Measurements from ENCODE around the gene ZSCAN21.
A peak's percentile ranks its signal among the peaks of the same experiment; 100 is the strongest.

Gene ZSCAN21

DNA sequence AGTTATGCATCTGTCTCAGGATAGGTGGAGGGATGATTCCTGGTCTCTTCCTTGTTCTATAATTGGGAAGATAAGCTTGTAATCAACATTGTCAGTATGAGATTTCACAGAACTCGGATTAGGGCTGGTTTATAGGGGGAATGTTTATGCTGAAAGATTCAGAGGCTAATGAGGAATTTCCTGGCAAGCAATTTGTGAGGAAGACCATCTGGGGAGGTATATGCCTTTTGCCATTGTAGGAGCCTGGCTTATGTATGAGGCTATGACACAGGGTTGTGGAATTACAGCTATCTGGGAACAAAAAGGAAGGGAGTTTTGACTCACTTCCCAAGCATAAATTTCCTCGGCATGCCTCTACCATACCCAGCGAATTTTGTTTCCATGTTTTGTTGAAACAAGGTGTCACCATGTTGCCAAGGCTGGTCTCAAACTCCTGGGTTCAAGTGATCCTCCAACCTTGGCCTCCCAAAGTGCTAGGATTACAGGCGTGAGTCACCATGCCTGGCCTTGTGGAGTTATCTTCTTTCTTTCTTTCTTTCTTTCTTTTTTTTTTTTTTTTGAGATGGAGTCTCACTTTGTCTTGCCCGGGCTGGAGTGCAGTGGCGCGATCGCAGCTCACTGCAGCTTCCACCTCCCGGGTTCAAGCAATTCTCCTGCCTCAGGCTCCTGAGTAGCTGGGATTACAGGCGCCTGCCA lies 37.6 kb downstream of the ZSCAN21 start:
- Histone ChIP-seq H3K9ac (ENCODE audit: low read depth in 1 of 2, low read length in 2 of 2) (no peak overlapping the region), H3K36me3 (ENCODE audit: control insufficient read depth in 1 of 2, insufficient read depth in 2 of 2, low read length in 2 of 2) (peaks cover 16 to 19% of the 10 kb centered on the region in 2 donors), H3K27me3 (ENCODE audit: control insufficient read depth in 1 of 2, insufficient read depth in 2 of 2, low read length in 2 of 2) (no peaks in the 10 kb centered on the region), H3K4me3 (ENCODE audit: low read depth in 1 of 2, low read length in 2 of 2) (no peak overlapping the region), H3K27ac (ENCODE audit: low read depth, low read length) (no peak overlapping the region), H3K4me1 (ENCODE audit: control insufficient read depth in 1 of 2, insufficient read depth in 2 of 2, low read length in 2 of 2) (peaks cover 17 to 24% of the 10 kb centered on the region in 2 donors), H3K9me3 (ENCODE audit: control insufficient read depth in 1 of 2, low read length in 2 of 2) (no peaks in the 10 kb centered on the region)

DNA sequence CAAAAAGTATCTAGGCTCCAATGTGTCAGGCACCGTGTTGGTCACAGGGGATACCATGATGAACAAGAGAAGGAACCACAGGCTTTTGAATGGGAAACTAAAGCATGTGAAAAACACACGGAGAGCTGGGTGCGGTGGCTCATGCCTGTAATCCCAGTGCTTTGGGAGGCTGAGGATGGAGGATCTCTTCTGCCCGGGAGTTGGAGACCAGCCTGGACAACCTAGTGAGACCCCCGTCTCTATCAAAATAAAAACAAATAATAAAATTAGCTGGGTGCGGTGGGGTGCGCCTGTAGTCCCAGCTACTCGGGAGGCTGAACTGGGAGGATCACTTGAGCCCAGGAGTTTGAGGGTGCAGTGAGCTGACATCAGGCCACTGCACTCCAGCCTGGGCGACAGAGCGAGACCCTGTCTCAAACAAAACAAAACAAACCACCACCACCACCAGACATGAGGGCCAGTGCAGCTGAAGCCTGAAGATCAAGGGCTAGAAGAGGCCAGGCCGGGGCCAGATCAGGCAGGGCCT lies 38.6 kb downstream of the ZSCAN21 start:
- Histone ChIP-seq H3K27ac (ENCODE audit: low read depth, low read length) (no peak overlapping the region), H3K9me3 (ENCODE audit: control insufficient read depth in 1 of 2, low read length in 2 of 2) (no peaks in the 10 kb centered on the region), H3K4me3 (ENCODE audit: low read depth in 1 of 2, low read length in 2 of 2) (peak overlapping the region; percentile 95 to 98), H3K9ac (ENCODE audit: low read depth in 1 of 2, low read length in 2 of 2) (peak overlapping the region; percentile 65 to 75), H3K36me3 (ENCODE audit: control insufficient read depth in 1 of 2, insufficient read depth in 2 of 2, low read length in 2 of 2) (peaks cover 26 to 29% of the 10 kb centered on the region in 2 donors), H3K27me3 (ENCODE audit: control insufficient read depth in 1 of 2, insufficient read depth in 2 of 2, low read length in 2 of 2) (no peaks in the 10 kb centered on the region), H3K4me1 (ENCODE audit: control insufficient read depth in 1 of 2, insufficient read depth in 2 of 2, low read length in 2 of 2) (peaks cover 16 to 17% of the 10 kb centered on the region in 2 donors)

DNA sequence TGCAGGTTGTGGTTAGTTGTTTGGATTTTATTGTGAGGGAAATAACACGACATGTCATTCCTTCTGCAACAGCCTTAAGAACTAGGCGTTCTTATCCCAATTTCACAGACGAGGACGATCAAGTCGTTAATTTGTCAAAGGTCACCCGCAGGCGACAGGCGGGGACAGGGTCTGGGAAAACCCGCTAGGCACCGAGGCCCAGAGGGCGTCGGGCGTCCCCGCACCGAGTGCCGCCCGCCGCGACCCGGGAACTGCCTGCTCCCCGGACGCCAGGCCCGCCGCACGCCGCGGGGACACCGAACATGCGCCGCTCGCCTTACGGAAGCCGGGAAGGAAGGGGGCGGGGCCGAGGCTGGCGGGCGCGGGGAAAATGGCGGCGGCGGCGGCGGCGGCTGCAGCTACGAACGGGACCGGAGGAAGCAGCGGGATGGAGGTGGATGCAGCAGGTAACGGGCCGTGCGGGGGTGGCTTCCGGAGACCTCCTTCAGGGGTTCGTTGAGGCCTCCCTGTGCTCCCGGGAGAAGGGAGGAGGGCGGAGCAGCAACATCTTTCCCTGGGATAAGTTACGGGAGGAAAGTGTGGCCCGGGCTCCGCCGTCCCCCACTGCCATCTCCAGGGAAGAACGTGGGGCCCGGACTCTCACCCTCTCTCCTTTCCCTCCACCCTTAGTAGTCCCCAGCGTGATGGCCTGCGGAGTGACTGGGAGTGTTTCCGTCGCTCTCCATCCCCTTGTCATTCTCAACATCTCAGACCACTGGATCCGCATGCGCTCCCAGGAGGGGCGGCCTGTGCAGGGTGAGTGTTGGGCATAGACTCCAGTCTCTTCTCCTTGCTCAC lies 39.3 kb downstream of the ZSCAN21 start, which contains the start of gene COPS6:
Gene COPS6, plus strand, starts transcription at position 349 of the 837 bp plus-strand sequence. Its CDS starts 22 bp downstream, at position 371.
- H3K4me3 ChIP-seq (ENCODE audit: low read depth in 1 of 2, low read length in 2 of 2) = peak within 1 kb of the TSS; percentile 95 to 98
- peak within 1 kb of the TSS; percentile 75 to 91 for H3K9ac ChIP-seq (ENCODE audit: low read depth in 1 of 2, low read length in 2 of 2)
- H3K27me3 ChIP-seq (ENCODE audit: control insufficient read depth in 1 of 2, insufficient read depth in 2 of 2, low read length in 2 of 2) = no peaks in the 10 kb centered on the region
- no peaks in the 10 kb centered on the region for H3K9me3 ChIP-seq (ENCODE audit: control insufficient read depth in 1 of 2, low read length in 2 of 2)
- peak within 1 kb of the TSS; percentile 41 for H3K27ac ChIP-seq (ENCODE audit: low read depth, low read length)
- peaks cover 16 to 17% of the 10 kb centered on the region in 2 donors for H3K4me1 ChIP-seq (ENCODE audit: control insufficient read depth in 1 of 2, insufficient read depth in 2 of 2, low read length in 2 of 2)
- H3K36me3 ChIP-seq (ENCODE audit: control insufficient read depth in 1 of 2, insufficient read depth in 2 of 2, low read length in 2 of 2) = peaks cover 32 to 36% of the 10 kb centered on the region in 2 donors

DNA sequence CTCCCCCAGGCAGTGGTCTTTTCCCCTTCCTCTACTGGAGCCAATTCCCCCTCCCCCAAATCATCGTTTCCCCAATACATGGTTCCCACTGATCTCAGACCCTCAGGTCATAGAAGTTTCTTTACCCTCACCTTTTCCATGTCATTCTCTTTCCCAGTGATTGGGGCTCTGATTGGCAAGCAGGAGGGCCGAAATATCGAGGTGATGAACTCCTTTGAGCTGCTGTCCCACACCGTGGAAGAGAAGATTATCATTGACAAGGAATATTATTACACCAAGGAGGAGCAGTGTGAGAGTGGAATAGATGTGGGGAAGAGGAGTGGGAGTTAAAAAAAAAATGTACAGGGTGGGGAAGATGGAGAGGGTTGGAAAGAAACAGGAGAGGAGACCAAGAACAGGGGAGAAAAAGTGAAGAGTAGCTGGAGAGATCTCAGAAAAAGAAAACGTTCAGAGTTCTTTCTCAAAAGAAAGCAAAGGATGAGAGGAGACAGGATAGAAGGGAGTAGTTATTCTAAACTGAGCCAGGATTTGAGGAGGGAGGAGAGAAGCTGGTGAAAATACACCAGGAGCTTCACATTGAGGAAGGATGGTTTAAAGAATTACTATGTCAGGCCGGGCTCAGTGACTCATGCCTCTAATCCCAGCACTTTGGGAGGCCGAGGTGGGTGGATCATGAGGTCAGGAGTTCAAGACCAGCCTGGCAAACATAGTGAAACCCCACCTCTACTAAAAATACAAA lies 40.1 kb downstream of the ZSCAN21 start:
- Histone ChIP-seq H3K4me1 (ENCODE audit: control insufficient read depth in 1 of 2, insufficient read depth in 2 of 2, low read length in 2 of 2) (peaks cover 16 to 17% of the 10 kb centered on the region in 2 donors), H3K27ac (ENCODE audit: low read depth, low read length) (no peak overlapping the region), H3K9ac (ENCODE audit: low read depth in 1 of 2, low read length in 2 of 2) (peak overlapping the region; percentile 75 to 91), H3K36me3 (ENCODE audit: control insufficient read depth in 1 of 2, insufficient read depth in 2 of 2, low read length in 2 of 2) (peaks cover 40 to 43% of the 10 kb centered on the region in 2 donors), H3K27me3 (ENCODE audit: control insufficient read depth in 1 of 2, insufficient read depth in 2 of 2, low read length in 2 of 2) (no peaks in the 10 kb centered on the region), H3K4me3 (ENCODE audit: low read depth in 1 of 2, low read length in 2 of 2) (peak overlapping the region; percentile 95 to 98), H3K9me3 (ENCODE audit: control insufficient read depth in 1 of 2, low read length in 2 of 2) (no peaks in the 10 kb centered on the region)

DNA sequence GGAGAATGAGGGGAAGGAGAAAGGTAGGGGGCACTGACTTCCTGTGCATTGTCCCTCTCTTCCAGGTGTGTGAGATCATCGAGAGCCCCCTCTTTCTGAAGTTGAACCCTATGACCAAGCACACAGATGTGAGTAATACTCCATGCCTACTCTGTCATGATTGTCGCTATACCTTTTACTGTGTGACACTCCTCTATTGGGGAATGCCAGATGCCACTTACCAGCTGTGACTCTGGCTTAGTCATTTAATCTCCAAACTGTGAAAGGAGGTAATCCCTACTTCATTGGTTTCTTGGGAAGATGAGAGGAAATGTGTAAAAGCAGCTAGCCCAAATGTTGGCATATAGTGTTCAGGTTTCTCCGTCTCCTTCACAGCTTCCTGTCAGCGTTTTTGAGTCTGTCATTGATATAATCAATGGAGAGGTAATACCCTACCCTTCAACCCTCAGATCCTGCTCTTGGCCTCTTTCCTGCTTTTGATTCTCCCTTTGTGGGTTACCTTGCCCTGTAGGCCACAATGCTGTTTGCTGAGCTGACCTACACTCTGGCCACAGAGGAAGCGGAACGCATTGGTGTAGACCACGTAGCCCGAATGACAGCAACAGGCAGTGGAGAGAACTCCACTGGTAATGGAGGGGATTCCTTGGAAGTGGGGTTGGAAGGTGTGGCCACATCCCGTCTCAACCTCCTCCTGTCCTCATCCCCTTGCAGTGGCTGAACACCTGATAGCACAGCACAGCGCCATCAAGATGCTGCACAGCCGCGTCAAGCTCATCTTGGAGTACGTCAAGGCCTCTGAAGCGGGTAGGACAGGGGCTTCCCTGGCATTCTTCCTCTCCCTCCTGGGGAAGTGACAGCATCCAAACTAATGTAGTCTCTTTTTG lies 41.2 kb downstream of the ZSCAN21 start:
- peaks cover 16 to 17% of the 10 kb centered on the region in 2 donors for H3K4me1 ChIP-seq (ENCODE audit: control insufficient read depth in 1 of 2, insufficient read depth in 2 of 2, low read length in 2 of 2)
- H3K9ac ChIP-seq (ENCODE audit: low read depth in 1 of 2, low read length in 2 of 2) = no peak overlapping the region
- no peak overlapping the region for H3K4me3 ChIP-seq (ENCODE audit: low read depth in 1 of 2, low read length in 2 of 2)
- no peaks in the 10 kb centered on the region for H3K27me3 ChIP-seq (ENCODE audit: control insufficient read depth in 1 of 2, insufficient read depth in 2 of 2, low read length in 2 of 2)
- H3K9me3 ChIP-seq (ENCODE audit: control insufficient read depth in 1 of 2, low read length in 2 of 2) = no peaks in the 10 kb centered on the region
- H3K36me3 ChIP-seq (ENCODE audit: control insufficient read depth in 1 of 2, insufficient read depth in 2 of 2, low read length in 2 of 2) = peaks cover 48 to 54% of the 10 kb centered on the region in 2 donors
- H3K27ac ChIP-seq (ENCODE audit: low read depth, low read length) = no peak overlapping the region

DNA sequence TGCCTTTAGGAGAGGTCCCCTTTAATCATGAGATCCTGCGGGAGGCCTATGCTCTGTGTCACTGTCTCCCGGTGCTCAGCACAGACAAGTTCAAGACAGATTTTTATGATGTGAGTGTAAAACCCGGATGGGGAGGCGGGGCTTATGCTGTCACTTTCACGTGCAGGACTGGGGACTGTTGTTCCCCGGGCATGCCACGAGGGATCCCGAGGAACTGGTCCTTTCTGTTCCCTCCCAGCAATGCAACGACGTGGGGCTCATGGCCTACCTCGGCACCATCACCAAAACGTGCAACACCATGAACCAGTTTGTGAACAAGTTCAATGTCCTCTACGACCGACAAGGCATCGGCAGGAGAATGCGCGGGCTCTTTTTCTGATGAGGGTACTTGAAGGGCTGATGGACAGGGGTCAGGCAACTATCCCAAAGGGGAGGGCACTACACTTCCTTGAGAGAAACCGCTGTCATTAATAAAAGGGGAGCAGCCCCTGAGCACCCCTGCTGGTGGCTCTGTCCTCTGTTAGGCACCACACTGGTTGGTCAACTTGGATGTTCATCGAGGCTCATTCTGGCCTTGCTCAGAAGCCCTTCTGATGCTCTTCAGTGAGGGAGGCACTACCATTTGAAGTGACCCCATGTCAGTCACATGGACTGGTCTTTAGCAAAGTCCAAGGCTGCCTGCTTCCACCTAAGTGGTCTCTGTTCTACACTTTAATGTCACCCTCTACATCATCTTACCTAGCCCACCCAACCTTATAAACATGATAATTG lies 42.0 kb downstream of the ZSCAN21 start:
- peaks cover 53 to 63% of the 10 kb centered on the region in 2 donors for H3K36me3 ChIP-seq (ENCODE audit: control insufficient read depth in 1 of 2, insufficient read depth in 2 of 2, low read length in 2 of 2)

DNA sequence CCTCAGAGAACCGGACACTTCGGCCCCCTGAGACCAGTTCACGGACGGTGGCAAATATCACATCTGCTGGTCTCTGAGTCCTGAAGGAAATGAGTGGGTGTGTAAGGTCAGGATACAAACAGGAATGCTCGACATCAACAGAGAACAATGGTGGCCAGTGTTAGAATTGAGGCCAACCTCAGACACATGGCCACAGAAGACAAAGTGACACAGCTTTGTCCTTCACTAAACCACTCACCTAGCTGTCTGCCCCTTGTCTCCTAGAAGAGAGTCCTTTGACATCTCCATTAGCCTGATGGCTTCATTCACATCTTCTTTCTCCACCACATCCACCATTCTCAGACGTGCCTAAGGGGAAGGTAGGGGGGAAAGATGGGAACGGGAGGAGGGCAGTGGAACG lies 43.5 kb downstream of the ZSCAN21 start:
- Histone ChIP-seq H3K4me1 (ENCODE audit: control insufficient read depth in 1 of 2, insufficient read depth in 2 of 2, low read length in 2 of 2) (peaks cover 13 to 14% of the 10 kb centered on the region in 2 donors), H3K4me3 (ENCODE audit: low read depth in 1 of 2, low read length in 2 of 2) (no peak overlapping the region), H3K27me3 (ENCODE audit: control insufficient read depth in 1 of 2, insufficient read depth in 2 of 2, low read length in 2 of 2) (no peaks in the 10 kb centered on the region), H3K9ac (ENCODE audit: low read depth in 1 of 2, low read length in 2 of 2) (no peak overlapping the region), H3K27ac (ENCODE audit: low read depth, low read length) (no peak overlapping the region), H3K36me3 (ENCODE audit: control insufficient read depth in 1 of 2, insufficient read depth in 2 of 2, low read length in 2 of 2) (peaks cover 64 to 75% of the 10 kb centered on the region in 2 donors), H3K9me3 (ENCODE audit: control insufficient read depth in 1 of 2, low read length in 2 of 2) (no peaks in the 10 kb centered on the region)

More for the DNA sequence above, 42.0 kb downstream of the ZSCAN21 start:
- no peak overlapping the region for H3K4me3 ChIP-seq (ENCODE audit: low read depth in 1 of 2, low read length in 2 of 2)
- no peak overlapping the region for H3K9ac ChIP-seq (ENCODE audit: low read depth in 1 of 2, low read length in 2 of 2)
- H3K27me3 ChIP-seq (ENCODE audit: control insufficient read depth in 1 of 2, insufficient read depth in 2 of 2, low read length in 2 of 2) = no peaks in the 10 kb centered on the region
- H3K9me3 ChIP-seq (ENCODE audit: control insufficient read depth in 1 of 2, low read length in 2 of 2) = no peaks in the 10 kb centered on the region
- H3K4me1 ChIP-seq (ENCODE audit: control insufficient read depth in 1 of 2, insufficient read depth in 2 of 2, low read length in 2 of 2) = peaks cover 16 to 17% of the 10 kb centered on the region in 2 donors
- no peak overlapping the region for H3K27ac ChIP-seq (ENCODE audit: low read depth, low read length)

DNA sequence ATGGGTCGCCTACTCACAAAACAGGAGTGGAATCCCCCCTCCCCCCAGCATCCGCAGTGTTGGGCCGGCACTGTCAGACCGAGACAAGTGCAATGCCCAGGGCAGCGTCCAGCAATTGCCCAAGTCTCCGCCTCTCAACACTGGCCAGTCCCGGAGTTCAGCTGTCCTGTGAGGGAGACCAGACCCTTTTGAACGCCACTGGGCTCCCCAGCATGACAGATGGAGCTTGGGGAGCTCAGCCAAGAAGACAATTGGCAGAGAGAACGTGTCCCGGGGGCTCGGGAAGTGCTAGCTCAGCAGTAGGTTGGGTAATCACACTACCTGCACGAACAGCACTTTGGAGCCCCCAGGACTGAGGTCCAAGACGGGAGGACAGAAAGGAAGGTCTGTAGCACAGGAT lies 43.9 kb downstream of the ZSCAN21 start:
- H3K27me3 ChIP-seq (ENCODE audit: control insufficient read depth in 1 of 2, insufficient read depth in 2 of 2, low read length in 2 of 2) = no peaks in the 10 kb centered on the region
- H3K4me3 ChIP-seq (ENCODE audit: low read depth in 1 of 2, low read length in 2 of 2) = no peak overlapping the region
- peaks cover 69 to 79% of the 10 kb centered on the region in 2 donors for H3K36me3 ChIP-seq (ENCODE audit: control insufficient read depth in 1 of 2, insufficient read depth in 2 of 2, low read length in 2 of 2)
- no peak overlapping the region for H3K27ac ChIP-seq (ENCODE audit: low read depth, low read length)
- H3K9ac ChIP-seq (ENCODE audit: low read depth in 1 of 2, low read length in 2 of 2) = no peak overlapping the region
- H3K4me1 ChIP-seq (ENCODE audit: control insufficient read depth in 1 of 2, insufficient read depth in 2 of 2, low read length in 2 of 2) = peaks cover 8 to 10% of the 10 kb centered on the region in 2 donors
- no peaks in the 10 kb centered on the region for H3K9me3 ChIP-seq (ENCODE audit: control insufficient read depth in 1 of 2, low read length in 2 of 2)

Measured in duodenal mucosa (tissue), 2 donors.